ENCODE measurements around the gene WDFY1. TPM values are rescaled to one million over a fixed set of nuclear protein-coding genes. Genes with fewer than 3 reads are reported as not detected.

Gene WDFY1
- total RNA-seq, 1 donor from 2014 or later: 52.6 TPM

- TF ChIP-seq EZH2 (IDR thresholded peaks at IDR 0.05; ENCODE audit: insufficient read depth, low read length) (no peak), CTCF (IDR thresholded peaks at IDR 0.05; ENCODE audit: insufficient read depth, low read depth, low read length) (no peak)
- no peak overlapping the region for H2AFZ ChIP-seq (ENCODE audit: low read depth, low read length)
- H3K36me3 Mint-ChIP-seq (ENCODE audit: low read depth, unreplicated experiment): no peaks in the 10 kb centered on the region
- H3K27me3 ChIP-seq (ENCODE audit: insufficient read depth, low read length): no peaks in the 10 kb centered on the region
- no peak overlapping the region for H3K4me2 ChIP-seq (ENCODE audit: low read length)
- H3K4me1 Mint-ChIP-seq (ENCODE audit: low read depth, unreplicated experiment): no peaks in the 10 kb centered on the region
- H3K4me3 ChIP-seq (ENCODE audit: insufficient read depth, low read depth, low read length): no peak overlapping the region
- H3K4me1 ChIP-seq (ENCODE audit: insufficient read depth, low read length): peaks cover 5% of the 10 kb centered on the region
- FAIRE-seq: no peak
- no peaks in the 10 kb centered on the region for H3K36me3 ChIP-seq (ENCODE audit: insufficient read depth, low read length)
- peaks cover 3% of the 10 kb centered on the region for H3K27me3 Mint-ChIP-seq (ENCODE audit: low read depth, unreplicated experiment)
- H3K9ac ChIP-seq (ENCODE audit: low read length): no peak overlapping the region
- no peak overlapping the region for H3K4me3 Mint-ChIP-seq (ENCODE audit: unreplicated experiment)
- peak overlapping the region; percentile 80 for H3K27ac Mint-ChIP-seq (ENCODE audit: unreplicated experiment)
- no peaks in the 10 kb centered on the region for H3K9me3 ChIP-seq (ENCODE audit: insufficient read depth, low read depth, low read length)
- no peaks in the 10 kb centered on the region for H4K20me1 ChIP-seq (ENCODE audit: insufficient read depth, low read length)
- H3K79me2 ChIP-seq (ENCODE audit: insufficient read depth, low read length): peaks cover 35% of the 10 kb centered on the region
- no peak overlapping the region for H3K27ac ChIP-seq (ENCODE audit: low read depth, low read length)
- no peak for DNase-seq (ENCODE audit: low read depth)
- H3K9me3 Mint-ChIP-seq (ENCODE audit: unreplicated experiment): no peaks in the 10 kb centered on the region
Observed at GRCh38 chr2:223832241-223832903, 112.8 kb downstream of the WDFY1 start.

DNA sequence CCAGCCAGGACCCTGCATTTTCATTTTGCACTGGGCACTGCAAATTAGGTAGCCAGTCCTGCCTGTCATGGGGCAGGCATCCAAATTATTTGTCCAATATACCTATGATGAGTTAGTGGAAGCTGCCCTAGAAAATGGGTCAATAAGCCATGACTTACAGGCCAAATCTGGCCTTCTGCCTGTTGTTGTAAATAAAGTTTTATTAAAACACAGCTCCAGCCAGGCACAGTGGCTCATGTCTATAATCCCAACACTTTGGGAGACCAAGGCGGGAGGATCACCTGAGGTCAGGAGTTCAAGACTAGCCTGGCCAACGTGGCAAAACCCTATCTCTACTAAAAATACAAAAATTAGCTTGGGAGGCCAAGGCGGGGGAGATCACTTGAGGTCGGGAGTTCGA lies 116.0 kb downstream of the WDFY1 start:
- Histone ChIP-seq H3K4me1 (ENCODE audit: insufficient read depth, low read length) (no peaks in the 10 kb centered on the region), H3K9me3 (ENCODE audit: insufficient read depth, low read depth, low read length) (no peaks in the 10 kb centered on the region), H3K27me3 (ENCODE audit: insufficient read depth, low read length) (no peaks in the 10 kb centered on the region), H3K27ac (ENCODE audit: low read depth, low read length) (no peak overlapping the region), H4K20me1 (ENCODE audit: insufficient read depth, low read length) (no peaks in the 10 kb centered on the region), H2AFZ (ENCODE audit: low read depth, low read length) (no peak overlapping the region), H3K4me3 (ENCODE audit: insufficient read depth, low read depth, low read length) (no peak overlapping the region), H3K36me3 (ENCODE audit: insufficient read depth, low read length) (no peaks in the 10 kb centered on the region), H3K4me2 (ENCODE audit: low read length) (no peak overlapping the region), H3K79me2 (ENCODE audit: insufficient read depth, low read length) (peaks cover 20% of the 10 kb centered on the region), H3K9ac (ENCODE audit: low read length) (no peak overlapping the region)
- Mint-ChIP-seq H3K9me3 (ENCODE audit: unreplicated experiment) (no peaks in the 10 kb centered on the region), H3K4me1 (ENCODE audit: low read depth, unreplicated experiment) (peaks cover 3% of the 10 kb centered on the region), H3K4me3 (ENCODE audit: unreplicated experiment) (no peak overlapping the region), H3K27me3 (ENCODE audit: low read depth, unreplicated experiment) (no peaks in the 10 kb centered on the region), H3K27ac (ENCODE audit: unreplicated experiment) (no peak overlapping the region), H3K36me3 (ENCODE audit: low read depth, unreplicated experiment) (no peaks in the 10 kb centered on the region)
- no peak for DNase-seq (ENCODE audit: low read depth)
- FAIRE-seq: no peak
- TF ChIP-seq EZH2 (IDR thresholded peaks at IDR 0.05; ENCODE audit: insufficient read depth, low read length) (no peak), CTCF (IDR thresholded peaks at IDR 0.05; ENCODE audit: insufficient read depth, low read depth, low read length) (no peak)

DNA sequence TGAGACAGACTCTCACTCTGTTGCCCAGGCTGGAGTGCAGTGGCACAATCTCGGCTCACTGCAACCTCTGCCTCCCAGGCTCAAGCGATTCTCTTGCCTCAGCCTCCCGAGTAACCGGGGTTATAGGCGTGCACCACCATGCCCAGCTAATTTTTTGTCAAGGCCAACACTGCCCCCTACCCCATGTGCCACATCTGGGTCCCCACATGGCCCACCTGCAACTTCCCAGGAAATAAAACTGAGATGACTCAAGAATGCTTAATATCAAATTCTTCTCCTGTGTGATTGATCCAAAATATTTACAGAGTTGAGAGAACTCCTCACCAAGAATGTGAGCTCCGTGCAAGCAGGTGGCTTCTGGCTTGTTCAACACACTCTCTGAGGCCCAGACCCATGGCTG lies 116.8 kb downstream of the WDFY1 start:
- H3K36me3 Mint-ChIP-seq (ENCODE audit: low read depth, unreplicated experiment): no peaks in the 10 kb centered on the region
- no peak for TF ChIP-seq CTCF (IDR thresholded peaks at IDR 0.05; ENCODE audit: insufficient read depth, low read depth, low read length)
- no peak for TF ChIP-seq EZH2 (IDR thresholded peaks at IDR 0.05; ENCODE audit: insufficient read depth, low read length)
- H3K36me3 ChIP-seq (ENCODE audit: insufficient read depth, low read length): no peaks in the 10 kb centered on the region
- H3K9ac ChIP-seq (ENCODE audit: low read length): no peak overlapping the region
- no peak overlapping the region for H3K4me3 ChIP-seq (ENCODE audit: insufficient read depth, low read depth, low read length)
- no peak overlapping the region for H3K27ac Mint-ChIP-seq (ENCODE audit: unreplicated experiment)
- H3K27ac ChIP-seq (ENCODE audit: low read depth, low read length): no peak overlapping the region
- no peaks in the 10 kb centered on the region for H3K27me3 Mint-ChIP-seq (ENCODE audit: low read depth, unreplicated experiment)
- FAIRE-seq (no peak), DNase-seq (ENCODE audit: low read depth) (no peak)
- H3K4me1 Mint-ChIP-seq (ENCODE audit: low read depth, unreplicated experiment): peaks cover 3% of the 10 kb centered on the region
- H3K4me1 ChIP-seq (ENCODE audit: insufficient read depth, low read length): no peaks in the 10 kb centered on the region
- no peak overlapping the region for H2AFZ ChIP-seq (ENCODE audit: low read depth, low read length)
- no peaks in the 10 kb centered on the region for H3K27me3 ChIP-seq (ENCODE audit: insufficient read depth, low read length)
- peaks cover 20% of the 10 kb centered on the region for H3K79me2 ChIP-seq (ENCODE audit: insufficient read depth, low read length)
- H3K4me3 Mint-ChIP-seq (ENCODE audit: unreplicated experiment): no peak overlapping the region
- H3K9me3 ChIP-seq (ENCODE audit: insufficient read depth, low read depth, low read length): no peaks in the 10 kb centered on the region
- no peak overlapping the region for H3K4me2 ChIP-seq (ENCODE audit: low read length)
- no peaks in the 10 kb centered on the region for H3K9me3 Mint-ChIP-seq (ENCODE audit: unreplicated experiment)
- no peaks in the 10 kb centered on the region for H4K20me1 ChIP-seq (ENCODE audit: insufficient read depth, low read length)

Measured in astrocyte (in vitro differentiated cells and primary cell).